B cell (primary cell): ENCODE measurements around the gene NPY4R. TPM values are rescaled to one million over a fixed set of nuclear protein-coding genes. Genes with fewer than 3 reads are reported as not detected.
"Not testable (repeated sequence)": the region's sequence is repeated elsewhere in the genome, so short reads cannot be mapped to it uniquely, and the experiment has no call there.

ENCODE experiments used
- ATAC-seq: fragments of 200-7000 bp; cut with Tn5 transposase; one replicate; pipeline ENCODE4 v1.10.0; 2021; ENCODE audit warnings: low read depth, mild to moderate bottlenecking, moderate number of reproducible peaks, moderate library complexity
- CTCF ChIA-PET: fragments of 350-600 bp; sonication (Branson Sonifier 250); formaldehyde crosslinking; loops from one replicate; lab custom pipeline; 2021; ENCODE audit warnings: antibody characterized with exemption, inconsistent platforms; lab: Charles Lee
- POLR2A ChIA-PET: fragments of 350-600 bp; sonication (Branson Sonifier 250); formaldehyde crosslinking; loops from one replicate; lab custom pipeline; 2021; ENCODE audit warnings: antibody characterized with exemption; lab: Charles Lee
- DNase-seq: peaks from one replicate; pipeline ENCODE4 v3.0.0; 2013
- H2AFZ ChIP-seq: 2 replicates; pipeline ENCODE4 v1.6.1; 2012; ENCODE audit warnings: mild to moderate bottlenecking, low read depth, low read length; ENCODE audit not compliant: insufficient read depth, poor library complexity, severe bottlenecking
- H3K27ac ChIP-seq, 2 donors: 1 replicate in 1 of 2; 2 replicates in 1 of 2; pipeline ENCODE4 v1.5.1; 2012 to 2013; ENCODE audit warnings: low read length in 2 of 2, mild to moderate bottlenecking in 2 of 2, moderate library complexity in 1 of 2
- H3K27me3 ChIP-seq, 4 experiments: fragments of 200-600 bp in 1 of 4; sonication (generic) in 1 of 4; replicated peaks in 1 of 4; 1 replicate in 2 of 4; 2 replicates in 2 of 4; pipeline versions ENCODE4 v1.6.1 to v1.7.0; 2013 to 2016; ENCODE audit warnings: low read length in 3 of 4, mild to moderate bottlenecking in 2 of 4, mixed read lengths in 1 of 4, moderate library complexity in 1 of 4; ENCODE audit not compliant: insufficient read depth in 4 of 4, control insufficient read depth in 3 of 4; ENCODE audit errors: control extremely low read depth in 1 of 4
- H3K36me3 ChIP-seq, 2 experiments: replicated peaks in 1 of 2; 1 replicate in 1 of 2; 2 replicates in 1 of 2; pipeline versions ENCODE4 v1.6.1 to v1.7.1; 2013; ENCODE audit warnings: low read length in 1 of 2; ENCODE audit not compliant: insufficient read depth in 2 of 2, control insufficient read depth in 1 of 2; ENCODE audit errors: control extremely low read depth in 1 of 2, extremely low read depth in 1 of 2
- H3K4me1 ChIP-seq, 2 donors: fragments of 200-600 bp in 1 of 2; sonication (generic) in 1 of 2; 1 replicate in 1 of 2; 2 replicates in 1 of 2; pipeline versions ENCODE4 v1.5.1 to v1.6.1; 2013 to 2017; ENCODE audit warnings: low read length in 2 of 2; ENCODE audit not compliant: control insufficient read depth in 2 of 2, insufficient read depth in 2 of 2
- H3K4me2 ChIP-seq: replicated peaks from 2 replicates; pipeline ENCODE3; 2012; ENCODE audit warnings: mild to moderate bottlenecking, low read depth, low read length; ENCODE audit not compliant: poor library complexity, severe bottlenecking
- H3K4me3 ChIP-seq, 5 experiments: fragments of 200-600 bp in 1 of 5; sonication (generic) in 1 of 5; 1 replicate in 3 of 5; 2 replicates in 2 of 5; pipeline versions ENCODE4 v1.5.1 to v1.7.0; 2011 to 2016; ENCODE audit warnings: low read length in 4 of 5, mild to moderate bottlenecking in 4 of 5, low read depth in 2 of 5, control low read depth in 1 of 5, moderate library complexity in 1 of 5; ENCODE audit not compliant: insufficient read depth in 1 of 5; ENCODE audit errors: control extremely low read depth in 1 of 5, extremely low read depth in 1 of 5
- H3K79me2 ChIP-seq: fragments of 200-600 bp; sonication (generic); one replicate; pipeline ENCODE4 v1.6.0; 2016; ENCODE audit warnings: low read length; ENCODE audit not compliant: control insufficient read depth, insufficient read depth
- H3K9ac ChIP-seq: fragments of 200-600 bp; sonication (generic); 2 replicates; pipeline ENCODE4 v1.6.1; 2017; ENCODE audit warnings: mild to moderate bottlenecking, low read length, moderate library complexity
- H3K9me3 ChIP-seq, 3 donors: one replicate each; pipeline versions ENCODE4 v1.6.1 to v1.7.1; 2013; ENCODE audit warnings: low read length in 2 of 3; ENCODE audit not compliant: control insufficient read depth in 2 of 3, insufficient read depth in 1 of 3; ENCODE audit errors: control extremely low read depth in 1 of 3
- H4K20me1 ChIP-seq: 2 replicates; pipeline ENCODE4 v1.6.0; 2012; ENCODE audit warnings: mild to moderate bottlenecking, low read length; ENCODE audit not compliant: insufficient read depth, control insufficient read depth, poor library complexity, severe bottlenecking
- H3K27ac Mint-ChIP-seq: one replicate; pipeline ENCODE4 v1.8.0; 2021; ENCODE audit warnings: mixed read lengths
- H3K27me3 Mint-ChIP-seq: one replicate; pipeline ENCODE4 v1.8.0; 2021; ENCODE audit warnings: mixed read lengths
- H3K4me1 Mint-ChIP-seq: one replicate; pipeline ENCODE4 v1.8.0; 2021; ENCODE audit warnings: mixed read lengths
- H3K4me3 Mint-ChIP-seq: one replicate; pipeline ENCODE4 v1.8.0; 2021; ENCODE audit warnings: mixed read lengths
- H3K9me3 Mint-ChIP-seq: one replicate; pipeline ENCODE4 v1.8.0; 2022; ENCODE audit warnings: mixed read lengths; ENCODE audit not compliant: insufficient read depth
- WGBS: methylation state at CpG from one replicate; pipeline ENCODE4 v1.1.5; 2013; ENCODE audit warnings: missing lambda C conversion rate; ENCODE audit not compliant: insufficient coverage; 5-methylcytosine and 5-hydroxymethylcytosine counted together
- intact Hi-C: fragments of 100-400 bp; cut with micrococcal nuclease; formaldehyde crosslinking; loops from one replicate; pipeline ENCODE4 v1.10.0; 2022
- polyA plus RNA-seq: library from polyadenylated mRNA; depleted of rRNA; stranded (reverse); fragments of >200 nt; gene quantifications from 2 replicates; pipeline ENCODE4 v1.2.3, GENCODE V29; 2012
- total RNA-seq, 2 donors: library from RNA; stranded (reverse); fragments of 120-200 nt in 1 of 2; gene quantifications; 1 replicate in 1 of 2; 2 replicates in 1 of 2; pipeline versions ENCODE4 v1.2.3 to v1.2.4, GENCODE V29; 2013 to 2022

NPY4R gene
- total and polyA plus RNA-seq, 2 donors (not counting 1 experiment from before 2014, with no cell fraction given) = not detected

DNA sequence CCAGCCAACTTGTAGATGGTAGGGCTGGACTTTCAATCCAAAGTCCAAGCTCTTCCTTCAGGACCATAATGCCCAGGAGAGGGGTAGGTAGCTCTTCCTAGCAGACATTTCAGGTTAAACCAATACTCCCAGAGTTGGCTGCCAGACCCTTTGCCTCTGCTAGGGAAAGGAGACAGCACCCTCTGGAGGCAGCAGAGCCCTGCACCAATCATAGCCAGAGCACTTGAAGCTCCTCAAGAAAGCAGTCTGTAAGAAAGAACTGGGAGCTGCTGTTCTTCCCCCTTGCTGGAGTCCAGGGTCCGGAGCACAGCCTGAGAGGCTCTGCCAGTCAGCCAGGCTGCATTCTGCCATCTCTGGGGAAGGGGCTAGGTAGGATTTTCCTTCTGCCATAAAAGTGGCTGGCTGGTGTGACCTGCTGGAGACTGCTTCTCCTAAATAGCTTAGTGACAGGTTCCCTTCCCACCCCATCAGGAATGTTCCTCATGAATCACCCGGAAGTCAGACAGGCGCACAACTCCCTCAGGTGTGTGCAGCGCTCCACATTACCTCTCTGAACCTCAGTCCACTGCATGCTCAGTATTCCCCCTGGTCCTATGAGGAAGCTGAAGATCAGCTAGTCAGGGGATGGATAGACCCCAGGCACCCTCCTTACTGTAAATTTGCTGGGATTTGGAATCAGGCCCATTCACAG is 2.5 kb upstream of the NPY4R start:
- H2AFZ ChIP-seq, H3K9ac ChIP-seq, H3K9me3 Mint-ChIP-seq, H3K4me2 ChIP-seq, H3K4me1 ChIP-seq, H3K36me3 ChIP-seq, ATAC-seq, H3K4me1 Mint-ChIP-seq, H3K4me3 ChIP-seq, H3K27me3 Mint-ChIP-seq, H3K27ac ChIP-seq, H3K9me3 ChIP-seq, H3K27me3 ChIP-seq, H3K79me2 ChIP-seq, intact Hi-C loops, POLR2A ChIA-PET, CTCF ChIA-PET, DNase-seq, H4K20me1 ChIP-seq, H3K4me3 Mint-ChIP-seq, H3K27ac Mint-ChIP-seq: not testable (repeated sequence)
- WGBS = no CpG with 5 or more reads among the region's 4 CpGs

- H3K9ac ChIP-seq, H3K27me3 ChIP-seq, H3K79me2 ChIP-seq, POLR2A ChIA-PET, H3K4me3 Mint-ChIP-seq, H3K9me3 Mint-ChIP-seq, H3K4me1 ChIP-seq, DNase-seq, H4K20me1 ChIP-seq, H3K27ac ChIP-seq, H3K4me1 Mint-ChIP-seq, H3K4me2 ChIP-seq, intact Hi-C loops, CTCF ChIA-PET, H2AFZ ChIP-seq, H3K9me3 ChIP-seq, H3K27ac Mint-ChIP-seq, H3K4me3 ChIP-seq, H3K27me3 Mint-ChIP-seq, H3K36me3 ChIP-seq, ATAC-seq: not testable (repeated sequence)
- no CpG with 5 or more reads among the region's 2 CpGs for WGBS
Measured at GRCh38 chr10:46463608-46464007, 2.1 kb downstream of the NPY4R start.

GRCh38 chr10:46462276-46462675 is 3.5 kb downstream of the NPY4R start:
- POLR2A ChIA-PET, H3K9me3 ChIP-seq, H3K27me3 Mint-ChIP-seq, H2AFZ ChIP-seq, CTCF ChIA-PET, H3K4me3 ChIP-seq, H3K27ac Mint-ChIP-seq, H3K27ac ChIP-seq, intact Hi-C loops, H3K27me3 ChIP-seq, H4K20me1 ChIP-seq, H3K4me3 Mint-ChIP-seq, DNase-seq, H3K36me3 ChIP-seq, H3K79me2 ChIP-seq, H3K9me3 Mint-ChIP-seq, H3K4me1 ChIP-seq, ATAC-seq, H3K9ac ChIP-seq, H3K4me1 Mint-ChIP-seq, H3K4me2 ChIP-seq: not testable (repeated sequence)
- no CpG with 5 or more reads among the region's 10 CpGs for WGBS

GRCh38 chr10:46459579-46459978 is 6.2 kb downstream of the NPY4R start:
- H3K27me3 ChIP-seq, H3K9me3 Mint-ChIP-seq, H3K27ac ChIP-seq, H3K4me1 ChIP-seq, CTCF ChIA-PET, H3K27me3 Mint-ChIP-seq, H3K4me3 ChIP-seq, H3K9ac ChIP-seq, H3K9me3 ChIP-seq, H4K20me1 ChIP-seq, H3K4me3 Mint-ChIP-seq, intact Hi-C loops, POLR2A ChIA-PET, ATAC-seq, H3K4me1 Mint-ChIP-seq, DNase-seq, H3K36me3 ChIP-seq, H3K27ac Mint-ChIP-seq, H3K4me2 ChIP-seq, H2AFZ ChIP-seq, H3K79me2 ChIP-seq: not testable (repeated sequence)
- WGBS = no CpG with 5 or more reads among the region's 7 CpGs
